Measurements from ENCODE around the gene OR51A4.

- TF ChIP-seq CTCF (IDR thresholded peaks at IDR 0.05 in 2 of 3, conservative IDR thresholded peaks at IDR 0.05 in 1 of 3; ENCODE audit: control insufficient read depth in 2 of 3, extremely low read depth in 1 of 3, insufficient read depth in 1 of 3, low read depth in 3 of 3, low read length in 3 of 3) = no peak
- no peak for TF ChIP-seq HDAC2 (IDR thresholded peaks at IDR 0.05)
- no peak for TF ChIP-seq SREBF2 (IDR thresholded peaks at IDR 0.05; ENCODE audit: low read length)
- TF ChIP-seq ZBTB4 (CRISPR knock-in tag; IDR thresholded peaks at IDR 0.05) = no peak
- no peak for TF ChIP-seq ZNF384 (IDR thresholded peaks at IDR 0.05; ENCODE audit: borderline replicate concordance, low read depth, low read length)
- no peak for TF ChIP-seq USF2 (IDR thresholded peaks at IDR 0.05; ENCODE audit: borderline replicate concordance, low read depth, low read length)
- no peak for TF ChIP-seq EGR1 (IDR thresholded peaks at IDR 0.05; ENCODE audit: borderline replicate concordance in 1 of 2, low read depth in 2 of 2, low read length in 2 of 2)
- TF ChIP-seq MAX (IDR thresholded peaks at IDR 0.05; ENCODE audit: low read depth, low read length) = no peak
These were observed 35.3 kb upstream of the OR51A4 start for GRCh38 chr11:4982678-4983077.

Data from GM12878 (cell line).